GM19193 (cell line): ENCODE data around the gene BTRC.

Experiments
- POLR2A ChIP-seq: IDR thresholded peaks from 4 replicates; pipeline ENCODE4 v1.6.1; 2011; ENCODE audit not compliant: insufficient read depth, insufficient read length; ENCODE audit errors: extremely low read depth

Gene BTRC

DNA sequence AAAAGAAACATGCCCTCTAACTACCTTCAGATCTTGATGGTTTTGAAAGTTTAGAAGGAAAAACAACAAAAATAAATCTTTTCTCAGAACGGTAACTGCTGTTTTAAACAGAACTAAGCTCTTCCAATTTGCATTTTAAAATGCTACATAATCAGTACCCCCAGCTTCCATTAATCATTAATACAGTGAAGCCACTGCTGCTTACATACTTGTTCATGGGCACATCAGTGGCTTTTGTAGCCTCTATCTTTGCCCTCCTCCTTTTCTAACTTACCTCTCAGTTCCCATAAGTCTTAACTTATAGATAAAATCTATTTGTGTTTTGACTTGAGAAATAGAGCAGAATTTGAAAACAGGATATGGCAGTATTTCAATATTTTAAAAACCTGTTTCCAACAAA lies 125.0 kb downstream of the BTRC start:
- TF ChIP-seq POLR2A = no peak

GRCh38 chr10:101481256-101481655 lies 127.3 kb downstream of the BTRC start:
- TF ChIP-seq POLR2A = no peak

DNA sequence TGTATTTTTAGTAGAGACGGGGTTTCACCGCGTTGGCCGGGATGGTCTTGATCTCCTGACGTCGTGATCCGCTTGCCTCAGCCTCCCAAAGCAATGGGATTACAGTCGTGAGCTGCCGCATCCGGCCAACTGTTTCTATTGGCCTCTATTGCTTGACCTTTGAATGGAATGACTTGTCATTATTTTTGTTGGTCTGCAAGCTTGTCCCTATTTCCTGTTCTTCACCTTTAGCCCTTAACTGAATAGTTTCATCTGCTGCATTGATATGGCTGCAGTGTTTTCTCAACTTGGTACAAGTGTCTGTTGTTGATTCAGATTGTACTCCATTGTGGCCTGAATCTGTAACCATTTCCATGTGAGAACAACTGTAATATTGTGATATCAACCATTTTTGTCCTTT lies 128.6 kb downstream of the BTRC start:
- no peak for TF ChIP-seq POLR2A

- no peak for TF ChIP-seq POLR2A
These were observed 130.3 kb downstream of the BTRC start for GRCh38 chr10:101484175-101484745.

DNA sequence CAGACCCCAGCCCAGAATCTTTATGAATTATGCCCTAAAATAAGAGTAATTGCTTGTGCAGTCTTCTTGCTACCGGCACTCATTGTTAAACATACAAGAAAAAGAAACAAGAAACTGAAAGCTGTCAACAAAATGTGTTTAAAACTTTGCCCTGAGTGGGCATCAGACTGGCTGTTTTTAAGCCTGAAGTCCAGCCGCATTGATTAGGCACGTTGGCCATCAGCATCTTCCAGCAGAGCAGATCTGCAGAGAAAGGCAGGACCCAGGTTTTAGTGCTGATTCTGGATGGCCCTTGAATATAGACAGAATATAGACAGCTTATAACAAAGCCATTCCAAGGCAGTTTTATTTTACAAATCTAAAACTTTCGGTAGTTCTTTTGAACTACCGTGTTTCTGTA lies 131.2 kb downstream of the BTRC start:
- no peak for TF ChIP-seq POLR2A

- no peak for TF ChIP-seq POLR2A
These were observed 132.0 kb downstream of the BTRC start for GRCh38 chr10:101485681-101486554.

DNA sequence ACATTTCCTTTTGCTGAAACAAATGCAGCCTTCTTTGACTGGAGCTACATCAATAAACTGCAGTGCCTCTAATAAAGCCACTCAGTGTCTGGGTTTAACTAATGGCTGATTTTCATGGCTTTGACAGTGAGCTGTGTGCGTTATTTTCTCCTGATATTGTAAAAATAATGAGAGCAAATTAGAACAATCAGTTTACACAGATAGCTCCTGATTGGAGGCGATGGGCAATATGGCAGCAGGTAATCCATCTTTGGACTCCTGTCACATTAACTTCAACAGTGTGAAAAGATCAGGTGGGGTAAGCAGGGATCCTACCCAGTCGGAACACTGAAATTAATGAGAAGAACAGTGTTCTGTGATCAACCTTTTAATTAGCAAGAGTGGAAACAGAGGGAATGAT lies 133.4 kb downstream of the BTRC start:
- TF ChIP-seq POLR2A = no peak

GRCh38 chr10:101489355-101489754 lies 135.4 kb downstream of the BTRC start:
- TF ChIP-seq POLR2A = no peak

- no peak for TF ChIP-seq POLR2A
These were observed 136.1 kb downstream of the BTRC start for GRCh38 chr10:101490026-101490425.

DNA sequence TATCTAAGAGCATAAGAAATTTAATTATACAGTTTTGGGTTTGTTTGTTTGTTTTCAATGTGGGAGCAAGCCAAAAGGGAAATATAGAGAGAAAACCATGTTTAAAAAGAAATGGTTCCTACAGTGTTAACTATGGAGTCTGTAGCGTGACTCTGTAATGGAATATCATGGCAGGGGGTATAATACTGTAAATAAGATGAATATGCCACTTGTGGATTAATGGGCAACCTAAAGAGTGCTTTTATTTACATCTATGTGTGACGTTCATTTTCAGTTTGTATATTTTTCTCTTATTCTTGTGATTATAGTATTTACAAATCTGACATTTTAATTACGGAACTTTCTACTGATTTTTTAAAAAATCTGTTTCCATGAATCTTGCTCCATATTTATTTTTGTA lies 138.2 kb downstream of the BTRC start:
- TF ChIP-seq POLR2A = no peak

- no peak for TF ChIP-seq POLR2A
These were observed 138.8 kb downstream of the BTRC start for GRCh38 chr10:101492814-101493213.

GRCh38 chr10:101493249-101493648 lies 139.3 kb downstream of the BTRC start:
- TF ChIP-seq POLR2A = no peak

DNA sequence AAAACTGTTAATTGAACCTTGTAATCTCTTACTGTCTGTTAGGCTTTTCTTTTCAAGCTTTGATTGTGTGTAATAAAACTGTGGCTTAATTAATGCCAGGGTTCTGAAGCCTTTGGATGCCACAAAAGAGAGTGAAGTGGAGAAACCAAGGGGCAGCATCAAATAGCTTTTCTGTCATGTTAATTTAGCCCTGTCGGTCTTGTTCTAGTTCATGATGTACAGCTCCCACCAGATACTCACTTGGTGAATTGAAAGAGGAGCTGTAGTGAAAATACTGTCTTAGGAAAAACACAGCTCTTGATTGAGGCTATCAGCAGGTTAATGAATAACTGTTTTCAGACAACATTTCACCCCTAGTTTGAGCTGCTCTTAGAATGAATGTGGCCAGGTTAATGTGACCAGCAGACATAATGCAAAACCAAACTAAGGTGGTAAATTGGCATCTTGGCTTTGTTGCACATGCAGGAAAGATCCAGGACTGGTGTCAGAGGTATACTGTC lies 139.9 kb downstream of the BTRC start:
- TF ChIP-seq POLR2A = no peak

GRCh38 chr10:101494650-101495049 lies 140.7 kb downstream of the BTRC start:
- TF ChIP-seq POLR2A = no peak

- no peak for TF ChIP-seq POLR2A
These were observed 141.5 kb downstream of the BTRC start for GRCh38 chr10:101495324-101495925.

GRCh38 chr10:101504438-101504837 lies 150.5 kb downstream of the BTRC start:
- TF ChIP-seq POLR2A = no peak
